ENCODE data around the gene UBA5. TPM values are rescaled to one million over a fixed set of nuclear protein-coding genes. Genes with fewer than 3 reads are reported as not detected.

UBA5 gene
- polyA plus RNA-seq, 3 donors = 9.3 to 19.5 (median 13.8) TPM

DNA sequence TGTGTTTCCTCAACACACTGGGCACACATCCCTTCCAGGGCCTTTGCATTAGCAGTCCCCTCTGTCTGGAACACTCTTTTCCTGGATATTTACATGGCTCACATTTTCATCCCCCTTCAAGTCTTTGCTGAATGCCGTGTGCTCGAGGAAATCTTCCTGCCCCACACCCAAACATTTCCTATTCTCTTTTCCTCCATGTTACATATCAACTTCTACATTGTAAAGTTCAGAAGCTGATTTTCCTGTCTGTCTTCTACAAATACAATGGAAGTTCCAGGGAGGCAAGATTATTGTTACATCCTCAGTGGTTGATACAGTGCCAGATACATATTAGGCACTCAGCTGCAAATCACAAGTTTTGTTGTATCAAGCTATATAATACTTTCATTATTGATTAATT is 4.7 kb upstream of the UBA5 start:
- Histone ChIP-seq H3K9ac (ENCODE audit: insufficient read depth, low read length, poor library complexity, severe bottlenecking) (no peak overlapping the region), H3K4me1 (ENCODE audit: control insufficient read depth in 1 of 2, insufficient read depth in 2 of 2, low read length in 2 of 2) (peaks cover 7 to 11% of the 10 kb centered on the region in 2 donors), H3K27ac (ENCODE audit: low read depth in 1 of 2, low read length in 2 of 2) (no peak overlapping the region), H3K4me3 (replicated peaks in 1 of 3; ENCODE audit: low read depth in 2 of 3, low read length in 3 of 3) (no peak overlapping the region), H3K9me3 (replicated peaks in 1 of 2; ENCODE audit: control insufficient read depth in 1 of 2, insufficient read depth in 1 of 2, low read length in 2 of 2) (no peaks in the 10 kb centered on the region), H3K4me2 (replicated peaks; ENCODE audit: extremely low read depth, low read length, poor library complexity, severe bottlenecking) (no peak overlapping the region), H3K79me2 (ENCODE audit: insufficient read depth, low read length) (peaks cover 5% of the 10 kb centered on the region), H3K36me3 (replicated peaks in 1 of 2; ENCODE audit: control insufficient read depth in 1 of 2, insufficient read depth in 2 of 2, low read length in 2 of 2) (no peaks in the 10 kb centered on the region), H3K27me3 (ENCODE audit: control insufficient read depth in 2 of 2, insufficient read depth in 2 of 2, low read length in 2 of 2) (no peaks in the 10 kb centered on the region), H4K20me1 (ENCODE audit: insufficient read depth, low read length) (no peaks in the 10 kb centered on the region), H2AFZ (ENCODE audit: insufficient read depth, low read depth, low read length, poor library complexity, severe bottlenecking) (no peak overlapping the region)
- no peak overlapping the region for H3K4me3 Mint-ChIP-seq
- DNase-seq = no peak
- TF ChIP-seq, protein P1, sequence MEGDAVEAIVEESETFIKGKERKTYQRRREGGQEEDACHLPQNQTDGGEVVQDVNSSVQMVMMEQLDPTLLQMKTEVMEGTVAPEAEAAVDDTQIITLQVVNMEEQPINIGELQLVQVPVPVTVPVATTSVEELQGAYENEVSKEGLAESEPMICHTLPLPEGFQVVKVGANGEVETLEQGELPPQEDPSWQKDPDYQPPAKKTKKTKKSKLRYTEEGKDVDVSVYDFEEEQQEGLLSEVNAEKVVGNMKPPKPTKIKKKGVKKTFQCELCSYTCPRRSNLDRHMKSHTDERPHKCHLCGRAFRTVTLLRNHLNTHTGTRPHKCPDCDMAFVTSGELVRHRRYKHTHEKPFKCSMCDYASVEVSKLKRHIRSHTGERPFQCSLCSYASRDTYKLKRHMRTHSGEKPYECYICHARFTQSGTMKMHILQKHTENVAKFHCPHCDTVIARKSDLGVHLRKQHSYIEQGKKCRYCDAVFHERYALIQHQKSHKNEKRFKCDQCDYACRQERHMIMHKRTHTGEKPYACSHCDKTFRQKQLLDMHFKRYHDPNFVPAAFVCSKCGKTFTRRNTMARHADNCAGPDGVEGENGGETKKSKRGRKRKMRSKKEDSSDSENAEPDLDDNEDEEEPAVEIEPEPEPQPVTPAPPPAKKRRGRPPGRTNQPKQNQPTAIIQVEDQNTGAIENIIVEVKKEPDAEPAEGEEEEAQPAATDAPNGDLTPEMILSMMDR (IDR thresholded peaks at IDR 0.05) = no peak
- no CpG with 5 or more reads among the region's 2 CpGs for WGBS (ENCODE audit: insufficient coverage)
- H3K4me1 Mint-ChIP-seq = peaks cover 18% of the 10 kb centered on the region
- intact Hi-C loops (cut with micrococcal nuclease) = no loop called here
- no peaks in the 10 kb centered on the region for H3K36me3 Mint-ChIP-seq
- H3K27me3 Mint-ChIP-seq (ENCODE audit: low read depth in 3 of 3) = no peaks in the 10 kb centered on the region
- no peak overlapping the region for H3K27ac Mint-ChIP-seq
- H3K9me3 Mint-ChIP-seq = no peaks in the 10 kb centered on the region

GRCh38 chr3:132657869-132658747 is 2.0 kb upstream of the UBA5 start:
- intact Hi-C loops (cut with micrococcal nuclease) = no loop called here
- peaks cover 33% of the 10 kb centered on the region for H3K4me1 Mint-ChIP-seq

More at GRCh38 chr3:132657869-132658747, 2.0 kb upstream of the UBA5 start:
- H3K9ac ChIP-seq (ENCODE audit: insufficient read depth, low read length, poor library complexity, severe bottlenecking) = no peak overlapping the region
- Mint-ChIP-seq H3K4me3 (no peak overlapping the region), H3K9me3 (no peaks in the 10 kb centered on the region), H3K27ac (no peak overlapping the region), H3K36me3 (no peaks in the 10 kb centered on the region), H3K27me3 (ENCODE audit: low read depth in 3 of 3) (no peaks in the 10 kb centered on the region)
- no peaks in the 10 kb centered on the region for H3K36me3 ChIP-seq (replicated peaks in 1 of 2; ENCODE audit: control insufficient read depth in 1 of 2, insufficient read depth in 2 of 2, low read length in 2 of 2)
- H3K27me3 ChIP-seq (ENCODE audit: control insufficient read depth in 2 of 2, insufficient read depth in 2 of 2, low read length in 2 of 2) = no peaks in the 10 kb centered on the region
- no peaks in the 10 kb centered on the region for H3K9me3 ChIP-seq (replicated peaks in 1 of 2; ENCODE audit: control insufficient read depth in 1 of 2, insufficient read depth in 1 of 2, low read length in 2 of 2)
- peaks cover 21% of the 10 kb centered on the region for H3K79me2 ChIP-seq (ENCODE audit: insufficient read depth, low read length)
- no peaks in the 10 kb centered on the region for H4K20me1 ChIP-seq (ENCODE audit: insufficient read depth, low read length)
- TF ChIP-seq, protein P1 (IDR thresholded peaks at IDR 0.05) = no peak
- no peak overlapping the region for H3K4me2 ChIP-seq (replicated peaks; ENCODE audit: extremely low read depth, low read length, poor library complexity, severe bottlenecking)
- no peak overlapping the region for H3K4me3 ChIP-seq (replicated peaks in 1 of 3; ENCODE audit: low read depth in 2 of 3, low read length in 3 of 3)
- no peak overlapping the region for H2AFZ ChIP-seq (ENCODE audit: insufficient read depth, low read depth, low read length, poor library complexity, severe bottlenecking)
- WGBS (ENCODE audit: insufficient coverage) = no CpG with 5 or more reads among the region's 8 CpGs
- DNase-seq = no peak
- H3K4me1 ChIP-seq (ENCODE audit: control insufficient read depth in 1 of 2, insufficient read depth in 2 of 2, low read length in 2 of 2) = peaks cover 16 to 23% of the 10 kb centered on the region in 2 donors
- no peak overlapping the region for H3K27ac ChIP-seq (ENCODE audit: low read depth in 1 of 2, low read length in 2 of 2)

All from CD14-positive monocyte (primary cell).